22Rv1 (cell line): ENCODE data around the gene CDC14A.

Experiments
- CTCF ChIP-seq: fragments of 450-650 bp; IDR thresholded peaks from 2 replicates; pipeline ENCODE4 v1.5.1; 2017; ENCODE audit warnings: mild to moderate bottlenecking
- ZFX ChIP-seq: fragments of 450-650 bp; IDR thresholded peaks from 2 replicates; pipeline ENCODE4 v1.6.1; 2017; ENCODE audit warnings: antibody characterized with exemption, borderline replicate concordance

GRCh38 chr1:100391675-100392074 is 39.4 kb downstream of the CDC14A start:
- TF ChIP-seq CTCF (no peak), ZFX (no peak)
